ENCODE data around the gene STRA6. TPM values are rescaled to one million over a fixed set of nuclear protein-coding genes. Genes with fewer than 3 reads are reported as not detected.

STRA6 gene
- total RNA-seq, 4 donors from 2014 or later, result 0.13 to 0.83 (median 0.47) TPM

DNA sequence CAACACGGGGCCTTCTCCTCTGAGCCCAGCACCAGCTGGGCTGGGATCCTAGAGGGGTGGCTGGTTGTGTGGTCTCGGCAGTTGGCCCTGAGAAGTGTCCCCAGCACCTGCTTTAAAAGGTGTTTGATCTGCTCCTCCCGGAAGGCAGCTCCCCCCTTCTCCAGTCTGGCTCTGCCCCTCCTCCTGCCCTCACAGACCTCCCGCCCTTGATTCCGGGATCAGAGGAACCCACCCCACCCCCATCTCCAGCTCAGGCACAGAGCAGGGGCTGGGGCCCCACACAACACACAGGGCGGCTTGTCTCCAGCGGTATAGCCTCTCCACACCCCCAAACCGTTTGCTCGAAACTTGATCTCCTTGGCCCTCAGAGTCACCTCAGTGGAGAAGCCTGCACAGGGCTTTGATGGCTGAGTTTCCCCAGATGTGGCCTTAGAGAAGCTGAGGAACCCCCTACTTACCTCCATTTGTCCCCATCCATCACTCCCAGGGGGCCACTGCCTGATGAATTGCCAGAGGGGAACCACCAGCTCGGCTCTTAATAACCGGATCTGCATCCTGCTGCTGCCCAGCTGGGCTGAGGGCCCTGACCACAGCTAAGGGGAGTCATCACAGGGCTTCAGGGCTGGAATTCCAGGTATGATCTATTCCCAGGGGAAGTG is 6.4 kb upstream of the STRA6 start:
- TF ChIP-seq CTCF (IDR thresholded peaks at IDR 0.05) (no peak), POLR2AphosphoS5 (IDR thresholded peaks at IDR 0.05) (no peak), EP300 (IDR thresholded peaks at IDR 0.05) (no peak), POLR2A (IDR thresholded peaks at IDR 0.05; ENCODE audit: low read depth) (no peak)
- Histone ChIP-seq H3K4me3 (no peak overlapping the region), H3K27ac (replicated peaks in 1 of 4) (no peak overlapping the region), H3K27me3 (no peaks in the 10 kb centered on the region), H3K9me3 (no peaks in the 10 kb centered on the region), H3K36me3 (no peaks in the 10 kb centered on the region), H3K4me1 (peaks cover 2 to 7% (median 4%) of the 10 kb centered on the region in 4 donors)
- no peak for DNase-seq (ENCODE audit: extremely low spot score)
- WGBS, result 73% methylated on average over 10 of the region's 11 CpGs
- intact Hi-C loops (cut with DNase I), result no loop called here

GRCh38 chr15:74208496-74208895 is 5.9 kb upstream of the STRA6 start:
- intact Hi-C loops (cut with DNase I), result no loop called here

DNA sequence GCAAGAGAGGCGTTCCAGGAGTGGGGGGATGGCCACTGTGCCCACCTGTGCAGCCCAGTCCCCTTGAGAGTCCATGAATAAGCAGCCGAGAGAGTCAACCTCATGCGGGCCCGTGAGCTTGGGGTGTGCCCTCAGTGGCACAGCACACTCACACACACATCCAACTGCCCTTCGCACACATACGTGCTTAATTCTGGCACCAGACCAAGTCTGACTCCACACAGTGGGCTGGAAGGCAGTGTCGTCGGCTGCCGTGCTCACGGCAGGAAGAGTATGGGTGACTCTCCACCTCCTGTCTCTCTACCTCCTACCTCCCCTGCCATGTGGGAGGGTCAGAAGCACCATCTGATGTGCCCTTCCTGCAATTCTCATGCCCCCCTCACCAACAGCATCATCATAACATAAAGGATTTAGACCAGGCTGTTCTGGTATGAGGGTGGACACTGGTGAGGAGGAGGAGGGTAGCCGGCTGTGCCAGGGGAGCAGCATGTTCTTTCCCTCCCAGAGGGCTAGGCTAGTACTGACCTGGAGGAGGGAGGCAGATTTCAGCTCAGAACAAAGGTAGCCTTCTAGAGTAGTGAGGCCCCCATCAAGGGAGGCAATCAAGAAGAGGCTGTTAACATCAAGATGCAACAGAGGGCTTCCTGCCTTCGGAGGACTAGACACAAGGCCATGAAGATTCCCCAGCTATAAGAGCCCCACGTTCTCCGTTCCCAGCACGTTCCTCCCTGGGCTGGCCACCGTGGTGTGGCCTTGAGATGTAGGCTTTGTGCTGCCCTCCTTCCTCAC is 5.3 kb upstream of the STRA6 start:
- H3K4me1 ChIP-seq, result peaks cover 0 to 7% (median 4%) of the 10 kb centered on the region in 4 donors
- 77% methylated on average over 16 of the region's 16 CpGs for WGBS
- H3K9me3 ChIP-seq, result no peaks in the 10 kb centered on the region
- DNase-seq (ENCODE audit: extremely low spot score), result no peak
- no peaks in the 10 kb centered on the region for H3K36me3 ChIP-seq
- H3K4me3 ChIP-seq, result no peak overlapping the region
- H3K27me3 ChIP-seq, result peaks cover 0 to under 1% (median 0%) of the 10 kb centered on the region in 4 donors
- TF ChIP-seq POLR2AphosphoS5 (IDR thresholded peaks at IDR 0.05), result no peak
- TF ChIP-seq EP300 (IDR thresholded peaks at IDR 0.05), result no peak
- no peak for TF ChIP-seq POLR2A (IDR thresholded peaks at IDR 0.05; ENCODE audit: low read depth)
- intact Hi-C loops (cut with DNase I), result no loop called here
- H3K27ac ChIP-seq (replicated peaks in 1 of 4), result no peak overlapping the region

More at GRCh38 chr15:74208496-74208895, 5.9 kb upstream of the STRA6 start:
- no peak overlapping the region for H3K4me3 ChIP-seq
- DNase-seq (ENCODE audit: extremely low spot score), result no peak
- H3K36me3 ChIP-seq, result no peaks in the 10 kb centered on the region
- H3K9me3 ChIP-seq, result no peaks in the 10 kb centered on the region
- no peaks in the 10 kb centered on the region for H3K27me3 ChIP-seq
- H3K4me1 ChIP-seq, result peaks cover 1 to 7% (median 4%) of the 10 kb centered on the region in 4 donors
- 87% methylated on average over 6 of the region's 6 CpGs for WGBS
- no peak for TF ChIP-seq CTCF (IDR thresholded peaks at IDR 0.05)
- no peak for TF ChIP-seq POLR2A (IDR thresholded peaks at IDR 0.05; ENCODE audit: low read depth)
- TF ChIP-seq POLR2AphosphoS5 (IDR thresholded peaks at IDR 0.05), result no peak
- TF ChIP-seq EP300 (IDR thresholded peaks at IDR 0.05), result no peak
- no peak overlapping the region for H3K27ac ChIP-seq (replicated peaks in 1 of 4)

DNA sequence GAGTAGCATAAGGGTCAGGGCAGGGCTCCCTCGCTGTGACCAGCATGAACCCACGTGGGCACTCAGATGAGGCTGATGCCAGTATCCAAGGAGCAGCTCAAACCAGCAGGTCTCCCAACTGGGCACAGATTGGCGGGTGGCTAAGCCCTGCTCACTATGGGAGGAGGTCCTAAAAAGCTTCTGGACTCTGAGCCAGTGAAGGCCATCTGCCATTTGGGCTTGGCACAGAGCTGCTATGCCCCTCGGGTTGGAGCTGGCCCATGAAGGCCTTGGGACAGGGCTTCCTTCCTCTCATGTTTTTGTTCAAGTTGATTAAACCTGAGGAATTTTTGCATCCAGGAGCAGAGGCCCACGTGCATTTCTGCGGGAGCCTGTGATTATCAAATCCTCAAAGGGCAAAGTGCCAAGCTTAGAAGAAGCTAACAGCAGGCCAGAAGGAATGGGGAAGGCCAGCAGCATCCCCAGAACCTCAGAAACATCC is 4.3 kb upstream of the STRA6 start:
- peaks cover 4 to 9% (median 6%) of the 10 kb centered on the region in 4 donors for H3K4me1 ChIP-seq
- H3K36me3 ChIP-seq, result no peaks in the 10 kb centered on the region
- 94% methylated on average over 3 of the region's 6 CpGs for WGBS
- TF ChIP-seq CTCF (IDR thresholded peaks at IDR 0.05) (no peak), POLR2AphosphoS5 (IDR thresholded peaks at IDR 0.05) (no peak), POLR2A (IDR thresholded peaks at IDR 0.05; ENCODE audit: low read depth) (no peak), EP300 (IDR thresholded peaks at IDR 0.05) (no peak)
- peaks cover 0 to 8% (median 0%) of the 10 kb centered on the region in 4 donors for H3K27me3 ChIP-seq
- no peaks in the 10 kb centered on the region for H3K9me3 ChIP-seq
- no peak for DNase-seq (ENCODE audit: extremely low spot score)
- intact Hi-C loops (cut with DNase I), result no loop called here
- H3K4me3 ChIP-seq, result no peak overlapping the region
- no peak overlapping the region for H3K27ac ChIP-seq (replicated peaks in 1 of 4)

- H3K27me3 ChIP-seq, result peaks cover 0 to 16% (median 0%) of the 10 kb centered on the region in 4 donors
- peaks cover 13 to 21% (median 18%) of the 10 kb centered on the region in 4 donors for H3K4me1 ChIP-seq
- intact Hi-C loops (cut with DNase I), result no loop called here
- 86% methylated on average over 1 of the region's 4 CpGs for WGBS
- no peaks in the 10 kb centered on the region for H3K36me3 ChIP-seq
- TF ChIP-seq POLR2AphosphoS5 (IDR thresholded peaks at IDR 0.05) (no peak), CTCF (IDR thresholded peaks at IDR 0.05) (no peak), EP300 (IDR thresholded peaks at IDR 0.05) (no peak), POLR2A (IDR thresholded peaks at IDR 0.05; ENCODE audit: low read depth) (no peak)
- no peak overlapping the region for H3K4me3 ChIP-seq
- no peak for DNase-seq (ENCODE audit: extremely low spot score)
- H3K9me3 ChIP-seq, result no peaks in the 10 kb centered on the region
- H3K27ac ChIP-seq (replicated peaks in 1 of 4), result no peak overlapping the region
Observed at GRCh38 chr15:74205582-74205947, 3.0 kb upstream of the STRA6 start.

All from esophagus muscularis mucosa (tissue), 4 donors.